Stimulated activated effector memory CD8-positive, alpha-beta T cell treated with anti-CD3 and anti-CD28 coated beads, Interleukin-12 subunit alpha, Interleukin-12 subunit beta, amount 100 ng/mL, for 72 hours (primary cell): ENCODE results near the gene DSTN.
A peak's percentile ranks its signal among the peaks of the same experiment; 100 is the strongest.

Experiments
- ATAC-seq: fragments of 150-1000 bp; cut with Tn5 transposase; 2 replicates; pipeline ENCODE4 v1.10.0; 2021
- DNase-seq, 2 donors: peaks; one replicate each; pipeline ENCODE4 v3.0.0; 2021 to 2022; ENCODE audit warnings: low spot score in 2 of 2
- H3K27ac Mint-ChIP-seq: one replicate; pipeline ENCODE4 v1.8.0; 2022; ENCODE audit warnings: mild to moderate bottlenecking, mixed read lengths
- H3K36me3 Mint-ChIP-seq: one replicate; pipeline ENCODE4 v1.8.0; 2022; ENCODE audit warnings: mild to moderate bottlenecking, mixed read lengths
- H3K4me1 Mint-ChIP-seq: one replicate; pipeline ENCODE4 v1.8.0; 2022; ENCODE audit warnings: mixed read lengths
- H3K4me3 Mint-ChIP-seq: one replicate; pipeline ENCODE4 v1.8.0; 2022; ENCODE audit warnings: mild to moderate bottlenecking, mixed read lengths
- H3K9me3 Mint-ChIP-seq: one replicate; pipeline ENCODE4 v1.8.0; 2022; ENCODE audit warnings: mixed read lengths

The DSTN gene

DNA sequence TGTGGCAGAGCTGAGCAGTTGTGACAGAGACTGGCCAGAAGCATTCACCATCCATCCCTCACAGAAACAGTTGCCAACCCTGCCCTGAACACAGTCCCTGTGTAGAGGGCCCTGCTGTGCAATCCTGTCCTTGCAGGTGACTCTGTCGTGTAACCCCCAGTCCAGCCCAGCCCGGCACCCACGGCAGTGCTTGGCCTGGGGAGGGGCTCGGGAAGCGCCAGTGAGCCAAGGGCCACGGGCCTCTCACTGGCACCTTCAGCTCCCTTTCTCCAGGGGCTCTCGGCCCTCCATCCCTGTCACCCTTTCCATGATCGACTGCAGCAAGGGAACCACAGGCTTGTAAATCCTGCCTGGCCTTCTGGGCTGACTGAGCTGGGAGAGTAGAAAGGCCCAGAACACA, 59.1 kb downstream of the DSTN start:
- Mint-ChIP-seq H3K4me3 (no peak overlapping the region), H3K27ac (no peak overlapping the region)

DNA sequence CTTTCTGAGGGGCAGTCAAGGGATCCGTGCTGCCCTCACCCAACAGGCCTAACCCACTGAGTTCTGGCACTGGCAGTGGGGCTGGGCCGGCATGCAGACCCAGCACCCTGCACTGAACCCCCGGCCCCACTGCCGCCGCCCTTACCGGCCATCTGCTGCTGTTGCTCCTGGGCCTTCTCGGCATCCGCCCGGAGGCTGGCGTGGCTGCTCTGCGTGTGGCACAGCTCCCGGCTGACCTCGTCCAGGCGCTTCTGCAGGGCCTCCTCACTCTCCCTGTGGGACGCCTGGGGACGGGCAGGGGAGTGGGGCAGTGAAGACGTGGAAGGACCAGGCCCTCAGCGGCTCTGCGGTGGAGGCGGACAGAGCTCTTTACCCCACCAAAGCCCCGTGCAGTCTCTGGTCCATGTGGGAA, 59.8 kb downstream of the DSTN start:
- ATAC-seq: no peak
- Mint-ChIP-seq H3K9me3 (no peaks in the 10 kb centered on the region), H3K4me1 (peaks cover 5% of the 10 kb centered on the region), H3K36me3 (peaks cover 27% of the 10 kb centered on the region), H3K27ac (no peak overlapping the region), H3K4me3 (no peak overlapping the region)
- DNase-seq: no peak

More for the DNA sequence above, 59.1 kb downstream of the DSTN start:
- Mint-ChIP-seq H3K4me1 (peaks cover 5% of the 10 kb centered on the region), H3K9me3 (no peaks in the 10 kb centered on the region), H3K36me3 (peaks cover 26% of the 10 kb centered on the region)
- no peak for ATAC-seq
- no peak for DNase-seq

DNA sequence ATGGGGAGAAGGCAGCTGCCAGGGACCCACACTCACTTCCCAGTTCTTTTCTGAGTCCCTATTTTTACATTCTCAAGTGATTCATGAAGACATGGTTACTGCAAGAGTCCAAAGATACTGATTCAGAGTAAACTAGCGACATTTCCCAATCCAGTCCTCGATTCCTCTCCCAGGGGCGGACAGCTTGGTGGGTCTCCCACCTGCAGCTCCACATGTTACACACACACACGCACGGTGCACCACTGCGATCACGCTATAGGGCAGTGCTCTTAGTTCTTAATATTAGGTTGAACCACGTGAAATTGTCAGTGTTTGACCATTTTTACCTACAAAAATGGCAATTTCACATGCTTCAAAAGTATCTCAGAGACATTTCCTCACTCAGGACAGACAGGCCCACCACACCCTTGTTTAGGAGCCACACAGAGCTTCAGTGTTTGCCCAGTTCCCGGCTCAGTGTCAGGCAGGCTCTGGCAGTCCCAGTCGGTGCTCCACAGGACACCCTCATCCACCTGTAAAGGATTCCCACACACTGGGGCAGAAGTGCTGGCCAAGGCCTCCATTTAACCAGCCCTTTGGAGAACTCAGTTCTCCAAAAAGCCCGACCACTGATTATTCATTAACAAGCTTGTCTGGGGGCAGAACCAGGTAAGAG, 60.4 kb downstream of the DSTN start:
- Mint-ChIP-seq H3K9me3 (no peaks in the 10 kb centered on the region), H3K4me3 (no peak overlapping the region), H3K36me3 (peaks cover 27% of the 10 kb centered on the region)

DNA sequence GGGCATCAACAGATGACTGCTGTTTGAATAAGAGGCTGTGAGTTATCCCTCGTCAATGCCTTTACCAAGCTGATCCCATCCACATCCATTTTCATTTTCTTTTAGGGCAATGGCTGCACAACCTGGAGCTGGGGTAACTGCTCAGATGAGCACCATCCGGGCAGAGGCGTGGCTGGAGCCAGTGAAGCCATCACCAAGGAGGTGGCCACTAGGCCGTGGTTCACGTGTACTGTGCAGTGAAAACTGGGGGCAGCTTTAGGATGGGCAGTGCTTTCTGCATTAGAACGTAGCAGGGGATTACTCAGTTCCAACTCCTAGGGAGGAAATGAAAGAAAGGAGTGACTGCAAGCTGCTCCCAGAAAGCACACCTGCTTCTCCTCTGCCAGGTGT, 60.9 kb downstream of the DSTN start:
- H3K27ac Mint-ChIP-seq: peak overlapping the region; percentile 68

More for the DNA sequence above, 60.4 kb downstream of the DSTN start:
- DNase-seq: no peak
- Mint-ChIP-seq H3K27ac (peak overlapping the region; percentile 68), H3K4me1 (peaks cover 5% of the 10 kb centered on the region)
- no peak for ATAC-seq

DNA sequence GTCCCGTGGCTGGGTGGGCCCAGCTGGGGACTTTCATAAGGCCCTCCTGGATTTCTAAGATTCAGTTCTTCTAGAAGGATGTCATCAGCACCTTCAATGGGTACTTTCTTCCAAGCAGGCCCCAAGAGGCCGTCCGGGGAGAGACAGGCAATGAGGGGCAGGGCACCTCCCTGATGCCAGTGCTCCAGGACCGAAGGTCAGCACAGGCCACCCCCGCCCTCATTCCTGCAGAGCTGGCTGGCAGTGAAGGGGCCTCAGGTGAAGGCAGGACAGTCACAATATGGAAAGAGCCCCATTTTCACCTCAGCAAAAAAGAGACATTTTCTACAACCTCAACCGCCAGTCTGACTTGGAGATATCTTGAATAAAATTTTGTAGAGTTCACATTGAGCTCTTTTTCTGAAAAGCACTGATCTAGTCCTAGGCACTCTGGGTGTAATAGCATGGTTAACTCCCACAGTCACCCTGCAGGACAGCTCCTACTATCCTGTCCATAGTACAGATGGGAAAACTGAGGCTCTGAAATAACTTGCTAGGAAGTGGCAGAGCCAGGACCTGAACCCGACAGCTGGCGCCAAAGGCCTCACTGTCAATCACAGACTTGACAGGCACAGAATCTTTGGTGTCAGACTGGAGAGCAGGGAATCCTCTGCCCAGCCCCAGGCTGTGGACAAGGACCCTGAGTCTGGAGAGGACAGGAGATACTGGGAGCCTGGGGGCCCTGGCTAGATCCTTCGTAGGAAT, 61.9 kb downstream of the DSTN start:
- ATAC-seq: no peak
- peak overlapping the region; percentile 68 for H3K27ac Mint-ChIP-seq
- H3K4me1 Mint-ChIP-seq: peaks cover 5% of the 10 kb centered on the region
- no peak overlapping the region for H3K4me3 Mint-ChIP-seq
- no peaks in the 10 kb centered on the region for H3K9me3 Mint-ChIP-seq
- no peak for DNase-seq
- peaks cover 27% of the 10 kb centered on the region for H3K36me3 Mint-ChIP-seq

More for the DNA sequence above, 60.9 kb downstream of the DSTN start:
- ATAC-seq (no peak), DNase-seq (no peak)
- Mint-ChIP-seq H3K36me3 (peaks cover 27% of the 10 kb centered on the region), H3K4me3 (no peak overlapping the region), H3K9me3 (no peaks in the 10 kb centered on the region), H3K4me1 (peaks cover 5% of the 10 kb centered on the region)

DNA sequence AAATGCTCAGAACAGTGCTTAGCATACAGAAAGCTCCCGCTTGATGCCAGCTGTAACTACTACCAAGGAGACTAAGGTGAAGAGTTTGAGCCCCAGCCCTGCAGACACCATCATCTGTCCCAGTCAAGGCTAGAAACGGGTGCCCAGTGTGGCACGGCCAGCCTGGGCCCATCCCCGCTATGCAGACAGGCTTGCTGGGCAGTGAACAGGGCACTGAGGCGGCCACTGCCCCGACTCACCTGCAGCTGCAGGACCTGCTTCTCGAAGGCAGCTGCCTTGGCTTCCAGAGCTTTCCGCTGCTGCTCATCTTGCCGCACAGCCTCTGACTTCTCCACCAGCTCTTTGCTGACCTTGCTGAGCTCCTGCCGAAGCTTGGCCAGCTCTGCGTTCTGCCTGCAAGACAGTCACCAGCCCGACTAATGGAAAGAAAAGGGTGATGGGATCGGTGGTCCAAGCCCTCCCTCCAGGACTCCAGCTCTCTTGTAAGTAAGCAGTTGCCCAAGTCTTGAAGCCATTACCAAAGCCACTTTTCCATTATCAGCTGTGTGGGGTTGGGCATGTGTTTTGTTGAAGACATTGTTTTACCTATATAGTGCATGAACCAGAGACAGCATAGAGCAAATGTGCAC, 63.5 kb downstream of the DSTN start:
- Mint-ChIP-seq H3K4me1 (peaks cover 5% of the 10 kb centered on the region), H3K4me3 (no peak overlapping the region), H3K36me3 (peaks cover 23% of the 10 kb centered on the region), H3K9me3 (no peaks in the 10 kb centered on the region), H3K27ac (no peak overlapping the region)
- no peak for ATAC-seq
- DNase-seq: no peak

DNA sequence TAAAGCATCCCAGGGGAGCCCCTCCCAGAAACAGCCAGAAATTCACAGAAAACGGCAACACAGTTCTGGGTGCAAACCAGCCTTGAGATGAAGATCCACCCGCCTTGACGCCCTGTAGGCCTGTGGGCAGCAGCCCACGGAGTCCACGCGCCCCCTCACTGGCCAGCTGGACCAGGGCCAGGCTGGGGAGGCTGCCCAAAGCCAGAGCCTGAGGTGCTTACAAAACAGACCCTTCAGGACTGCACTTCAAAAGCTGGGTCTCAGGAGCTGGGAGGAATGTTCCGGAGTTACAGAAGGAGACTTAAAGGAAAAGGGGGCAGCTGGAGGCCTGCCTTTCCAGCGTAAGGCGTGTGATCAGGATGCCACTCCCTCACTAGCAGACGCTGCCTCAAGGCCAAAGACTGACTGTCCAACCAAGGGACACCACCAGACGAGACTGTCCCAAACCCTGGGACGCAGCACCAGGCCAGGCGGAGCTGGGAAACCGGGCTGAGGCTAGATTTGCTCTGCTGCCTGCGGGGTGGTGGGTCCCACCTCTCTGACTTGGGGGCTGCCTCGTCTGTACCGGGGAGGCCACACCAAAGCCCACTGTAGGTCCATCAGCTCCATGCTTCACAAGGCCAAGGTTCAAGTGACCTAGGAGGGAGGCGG, 64.1 kb downstream of the DSTN start:
- H3K4me3 Mint-ChIP-seq: no peak overlapping the region

DNA sequence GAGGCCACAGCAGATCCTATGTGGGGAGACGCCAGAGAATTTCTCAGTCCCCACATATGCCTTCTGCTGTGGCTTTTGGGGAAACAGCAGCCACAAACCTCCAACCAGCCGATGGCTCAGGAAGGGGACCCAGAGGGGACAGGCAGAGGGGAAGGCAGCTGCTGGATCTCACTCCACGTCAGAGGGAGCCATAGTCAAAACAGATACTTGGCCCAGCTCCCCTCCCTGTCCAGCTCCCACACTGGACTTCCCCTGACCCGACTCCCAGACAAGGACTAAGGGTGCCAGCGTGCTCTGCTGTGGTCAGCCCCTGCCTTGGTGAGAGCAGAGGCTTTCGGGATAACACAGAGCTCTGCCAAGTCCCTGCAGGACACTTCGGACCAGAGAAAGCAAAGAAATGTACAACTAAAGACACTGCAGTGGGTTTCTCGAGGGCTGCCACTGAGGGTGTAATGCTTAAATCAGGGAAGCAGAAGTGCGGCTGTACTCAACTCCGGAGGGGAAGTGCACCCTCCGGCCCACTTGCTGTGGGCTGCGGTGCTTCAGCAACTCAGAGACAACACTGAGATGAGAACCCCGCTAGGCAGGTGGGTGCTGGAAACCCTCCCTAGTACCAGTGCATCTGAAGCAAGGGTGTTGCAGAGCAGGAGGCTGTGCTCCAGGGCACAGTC, 64.9 kb downstream of the DSTN start:
- ATAC-seq: no peak
- H3K4me1 Mint-ChIP-seq: no peaks in the 10 kb centered on the region
- no peak for DNase-seq
- H3K27ac Mint-ChIP-seq: no peak overlapping the region
- H3K9me3 Mint-ChIP-seq: no peaks in the 10 kb centered on the region
- H3K36me3 Mint-ChIP-seq: peaks cover 20% of the 10 kb centered on the region
- no peak overlapping the region for H3K4me3 Mint-ChIP-seq

More for the DNA sequence above, 64.1 kb downstream of the DSTN start:
- ATAC-seq: no peak
- Mint-ChIP-seq H3K36me3 (peaks cover 21% of the 10 kb centered on the region), H3K27ac (no peak overlapping the region), H3K9me3 (no peaks in the 10 kb centered on the region), H3K4me1 (no peaks in the 10 kb centered on the region)
- DNase-seq: no peak

DNA sequence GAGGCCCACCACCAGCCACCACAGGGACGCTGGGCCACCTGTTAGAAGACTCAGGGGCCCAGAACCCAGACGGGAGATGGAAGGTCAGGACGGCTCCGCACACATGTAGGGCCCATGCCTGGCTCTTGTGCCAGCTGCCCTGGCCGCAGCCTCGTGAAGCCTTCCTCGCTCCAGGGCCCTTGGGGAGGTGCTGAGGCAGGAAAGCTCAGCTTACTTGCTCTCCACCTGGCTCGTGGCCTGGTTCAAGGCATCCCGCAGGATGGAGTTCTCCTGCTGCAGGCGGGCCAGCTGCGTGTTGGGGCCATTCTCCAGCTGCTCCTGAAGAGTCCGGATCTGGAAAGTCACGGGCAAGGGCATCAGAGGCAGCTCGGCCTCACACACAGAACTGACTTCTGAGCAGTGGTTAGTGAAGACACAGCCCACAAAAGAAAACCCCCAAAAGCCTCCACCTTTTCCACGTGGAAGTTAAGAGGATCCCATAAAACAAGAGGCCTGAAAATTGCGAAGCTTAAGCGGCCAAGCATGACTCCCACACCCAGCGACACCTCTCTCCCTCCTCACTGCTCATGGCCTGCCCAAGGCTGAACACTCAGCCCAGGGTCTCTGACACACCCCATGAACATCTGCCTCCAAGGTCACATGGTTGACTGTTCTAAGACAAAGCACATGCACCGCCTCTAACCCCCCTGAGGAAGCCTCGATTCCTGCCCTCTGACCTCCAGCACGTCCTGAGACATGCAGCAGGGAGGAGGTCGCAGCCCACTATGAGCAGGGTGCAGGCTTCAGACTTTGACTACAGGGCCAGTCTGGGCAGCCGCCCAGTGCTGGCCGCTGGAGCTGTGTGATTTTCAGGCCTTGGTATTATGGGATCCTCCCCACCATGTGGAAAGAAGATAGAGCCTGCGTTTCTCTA, 65.7 kb downstream of the DSTN start:
- Mint-ChIP-seq H3K36me3 (peaks cover 20% of the 10 kb centered on the region), H3K9me3 (no peaks in the 10 kb centered on the region), H3K4me1 (peaks cover 5% of the 10 kb centered on the region), H3K4me3 (no peak overlapping the region), H3K27ac (no peak overlapping the region)
- ATAC-seq: no peak
- no peak for DNase-seq

DNA sequence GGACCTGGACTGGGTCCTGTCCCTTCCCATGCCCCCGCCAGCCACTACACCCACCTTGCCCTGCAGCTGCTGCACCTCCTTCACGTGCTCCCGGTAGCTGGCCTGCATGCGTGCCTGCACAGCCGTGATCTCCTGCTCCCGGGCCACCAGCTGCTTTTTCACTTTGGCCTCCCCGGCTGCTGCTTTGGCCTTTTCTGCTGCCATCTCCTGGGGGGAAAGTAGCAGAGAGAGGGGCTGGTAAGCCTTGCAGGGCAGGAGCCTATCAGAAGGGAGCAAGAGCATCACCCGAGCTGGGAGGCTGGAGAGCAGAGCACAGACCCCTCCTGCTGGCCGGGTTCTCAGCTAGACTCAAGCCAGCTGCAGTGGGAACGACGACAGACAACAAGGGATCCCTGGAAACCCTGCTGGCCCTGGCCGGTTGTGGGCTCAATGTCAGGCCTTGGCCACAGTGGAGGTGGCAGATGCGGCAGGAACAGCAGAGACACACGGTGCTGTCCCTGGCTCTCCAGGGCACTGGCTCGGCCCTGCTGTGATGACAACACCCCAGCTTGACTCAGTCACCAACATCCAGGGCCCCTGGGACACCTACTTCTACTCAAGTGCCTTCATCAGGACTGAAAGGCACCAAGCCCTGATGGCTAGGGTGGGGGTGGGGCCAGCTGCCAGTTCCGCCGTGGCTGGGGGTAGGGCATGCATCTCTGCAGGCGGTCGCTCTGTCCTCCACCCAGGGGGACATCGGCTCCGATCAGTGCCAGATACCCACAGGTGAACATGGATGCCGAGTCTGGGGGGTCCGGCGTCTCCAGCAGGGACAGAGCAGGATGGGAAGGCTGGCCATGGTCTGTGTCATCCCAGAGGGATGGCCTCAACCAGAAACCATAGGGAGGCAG, 66.9 kb downstream of the DSTN start:
- H3K27ac Mint-ChIP-seq: no peak overlapping the region
- ATAC-seq (no peak), DNase-seq (no peak)
- H3K9me3 Mint-ChIP-seq: no peaks in the 10 kb centered on the region
- no peak overlapping the region for H3K4me3 Mint-ChIP-seq
- H3K36me3 Mint-ChIP-seq: peaks cover 17% of the 10 kb centered on the region
- peaks cover 5% of the 10 kb centered on the region for H3K4me1 Mint-ChIP-seq

DNA sequence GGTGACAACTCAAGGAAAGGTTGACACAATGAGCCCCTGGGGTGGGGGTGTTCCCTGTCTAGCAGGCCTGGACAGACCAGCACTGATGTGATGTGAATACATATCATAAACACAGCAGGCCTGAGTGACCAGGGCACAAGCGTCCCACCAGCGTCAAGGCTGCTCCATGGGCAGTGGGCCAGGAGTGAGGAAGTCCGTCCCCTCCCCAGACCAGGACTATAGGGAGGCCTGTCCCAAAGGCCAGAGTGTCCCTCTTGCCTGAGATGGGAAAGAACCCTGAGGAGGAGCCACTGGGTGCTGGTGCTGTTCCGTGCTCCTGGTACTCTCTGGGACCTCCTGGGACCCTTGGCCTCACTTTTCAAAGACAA, 67.5 kb downstream of the DSTN start:
- H3K4me3 Mint-ChIP-seq: no peak overlapping the region
- peaks cover 5% of the 10 kb centered on the region for H3K4me1 Mint-ChIP-seq
- DNase-seq: no peak
- H3K36me3 Mint-ChIP-seq: peaks cover 23% of the 10 kb centered on the region
- H3K9me3 Mint-ChIP-seq: no peaks in the 10 kb centered on the region
- H3K27ac Mint-ChIP-seq: no peak overlapping the region
- no peak for ATAC-seq

DNA sequence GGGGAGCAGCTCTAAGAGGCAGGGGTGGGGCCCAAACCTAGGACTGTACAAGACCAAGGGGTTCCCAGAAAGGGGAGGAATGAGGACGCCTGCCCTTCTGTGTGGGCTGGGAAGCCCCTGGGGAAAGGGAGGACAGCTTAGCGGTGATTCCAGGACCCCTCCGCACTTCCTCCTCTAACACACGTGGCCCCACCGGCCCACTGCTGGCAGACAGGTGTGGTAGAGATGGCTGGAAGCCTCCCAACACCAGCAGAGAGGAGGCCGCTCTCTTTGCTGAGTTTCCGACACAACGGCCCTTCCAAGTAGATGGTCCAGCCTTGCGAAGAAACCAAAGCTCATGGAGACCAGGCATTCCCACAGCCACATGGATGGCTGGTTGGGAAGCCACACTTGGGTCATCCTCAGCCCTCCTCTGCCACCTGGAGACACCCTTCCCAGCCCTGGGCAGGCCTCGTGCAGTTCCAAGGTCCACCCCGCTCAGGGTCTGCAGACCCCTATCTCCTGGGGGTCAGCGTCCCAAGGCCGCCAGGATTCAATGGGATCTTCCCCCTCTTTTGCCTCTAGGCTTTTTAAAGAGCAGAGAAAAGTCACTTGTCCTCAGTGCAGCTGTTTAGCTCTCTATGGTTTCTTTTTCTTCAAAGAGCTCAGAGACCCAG, 68.2 kb downstream of the DSTN start:
- DNase-seq (no peak), ATAC-seq (no peak)
- H3K4me3 Mint-ChIP-seq: no peak overlapping the region
- no peak overlapping the region for H3K27ac Mint-ChIP-seq
- peaks cover 5% of the 10 kb centered on the region for H3K4me1 Mint-ChIP-seq
- H3K9me3 Mint-ChIP-seq: no peaks in the 10 kb centered on the region
- H3K36me3 Mint-ChIP-seq: peaks cover 23% of the 10 kb centered on the region

DNA sequence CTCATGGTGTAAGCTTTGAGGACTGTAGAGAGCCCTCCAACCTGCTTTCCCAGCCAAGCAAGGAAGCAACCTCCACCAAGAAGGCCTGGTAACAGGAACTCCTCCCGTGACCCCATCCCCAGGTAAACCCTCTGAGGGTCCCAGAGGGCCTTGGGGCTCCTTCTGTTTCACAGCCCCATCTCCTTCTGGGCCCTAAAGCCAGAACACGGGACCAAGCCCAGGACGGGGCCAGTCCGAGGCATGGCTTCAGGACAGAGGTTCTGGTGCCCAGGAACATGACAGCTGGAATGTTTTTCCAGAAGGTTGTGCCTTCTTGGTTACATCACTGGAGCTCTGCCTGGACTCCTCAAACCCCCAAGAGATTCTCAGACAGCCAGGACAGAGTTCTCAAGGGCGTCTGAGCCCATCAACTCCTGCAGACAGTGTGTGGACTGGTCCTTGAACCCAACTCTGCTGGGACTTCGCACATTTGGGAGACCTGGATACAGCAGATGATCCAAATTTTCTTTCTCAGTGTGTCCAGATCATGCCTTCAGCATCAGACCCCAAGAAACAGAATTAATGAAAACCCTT, 69.0 kb downstream of the DSTN start:
- Mint-ChIP-seq H3K9me3 (no peaks in the 10 kb centered on the region), H3K4me3 (no peak overlapping the region), H3K27ac (no peak overlapping the region), H3K36me3 (peaks cover 16% of the 10 kb centered on the region), H3K4me1 (peaks cover 5% of the 10 kb centered on the region)
- ATAC-seq (no peak), DNase-seq (no peak)
